Measurements from ENCODE around the gene LSM14A. TPM values are rescaled to one million over a fixed set of nuclear protein-coding genes. Genes with fewer than 3 reads are reported as not detected.

Gene LSM14A
- total RNA-seq, 2 experiments from 2014 or later, result 182 to 189 TPM

DNA sequence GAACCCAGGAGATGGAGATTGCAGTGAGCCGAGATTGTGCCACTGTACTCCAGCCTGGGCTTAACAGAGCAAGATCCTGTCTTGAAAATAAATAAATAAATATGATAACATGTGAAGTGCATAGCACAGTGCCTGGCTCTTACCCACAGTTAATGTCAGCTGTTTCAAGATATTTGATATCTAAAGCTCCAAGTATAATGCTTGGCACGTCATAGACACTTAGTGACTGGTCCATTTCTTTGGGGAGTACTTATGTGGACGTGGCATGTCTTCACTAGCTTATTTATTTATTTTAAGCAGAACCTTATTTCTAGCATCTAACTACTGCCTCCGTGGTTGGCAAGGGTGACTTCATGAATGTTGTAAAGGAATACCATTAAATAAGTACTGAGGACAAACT, 100.8 kb downstream of the LSM14A start:
- H3K27ac ChIP-seq (ENCODE audit: low read depth, low read length, poor library complexity, severe bottlenecking), result peak overlapping the region; percentile 46
- intact Hi-C loops (cut with micrococcal nuclease; ENCODE audit: unreplicated experiment), result no loop called here
- H2AFZ ChIP-seq (ENCODE audit: low read length), result no peak overlapping the region
- no TSS peak for BruUV-seq (replicated peaks)
- ChIA-PET CTCF (ENCODE audit: unreplicated experiment) (interaction anchor here (0.6 kb wide), 1 partner anchor 740 kb away, joined by 5 read pairs; no protein-coding TSS in a partner anchor), POLR2A (interaction anchor here (0.6 to 1.4 kb wide), 7 partner anchors 10 to 86 kb away, joined by 3 to 5 read pairs (median 3); no protein-coding TSS in a partner anchor)
- peaks cover 9% of the 10 kb centered on the region for H3K9me3 ChIP-seq (ENCODE audit: low read length)
- TF ChIP-seq CTCF (conservative IDR thresholded peaks at IDR 0.05; ENCODE audit: low read length) (no peak), EZH2phosphoT487 (IDR thresholded peaks at IDR 0.05; ENCODE audit: borderline replicate concordance, low read depth, low read length) (no peak)
- peaks cover 55% of the 10 kb centered on the region for H3K79me2 ChIP-seq (ENCODE audit: insufficient read depth, low read depth, low read length)
- DNase-seq (ENCODE audit: low spot score), result no peak
- H3K36me3 ChIP-seq (ENCODE audit: insufficient read depth, low read length), result peaks cover 8% of the 10 kb centered on the region; the same call in 1 of the 2 replicates
- peaks cover 90% of the 10 kb centered on the region for H3K4me1 ChIP-seq (ENCODE audit: insufficient read depth, low read length, poor library complexity, severe bottlenecking)
- peak overlapping the region; percentile 12 for H3K4me3 ChIP-seq (ENCODE audit: low read depth, low read length, poor library complexity, severe bottlenecking)
- no peaks in the 10 kb centered on the region for H3K9me2 ChIP-seq (ENCODE audit: insufficient read depth, low read length)
- H3K4me2 ChIP-seq (ENCODE audit: low read length), result peak overlapping the region; percentile 38
- H4K20me1 ChIP-seq (ENCODE audit: insufficient read depth, low read length), result no peaks in the 10 kb centered on the region

DNA sequence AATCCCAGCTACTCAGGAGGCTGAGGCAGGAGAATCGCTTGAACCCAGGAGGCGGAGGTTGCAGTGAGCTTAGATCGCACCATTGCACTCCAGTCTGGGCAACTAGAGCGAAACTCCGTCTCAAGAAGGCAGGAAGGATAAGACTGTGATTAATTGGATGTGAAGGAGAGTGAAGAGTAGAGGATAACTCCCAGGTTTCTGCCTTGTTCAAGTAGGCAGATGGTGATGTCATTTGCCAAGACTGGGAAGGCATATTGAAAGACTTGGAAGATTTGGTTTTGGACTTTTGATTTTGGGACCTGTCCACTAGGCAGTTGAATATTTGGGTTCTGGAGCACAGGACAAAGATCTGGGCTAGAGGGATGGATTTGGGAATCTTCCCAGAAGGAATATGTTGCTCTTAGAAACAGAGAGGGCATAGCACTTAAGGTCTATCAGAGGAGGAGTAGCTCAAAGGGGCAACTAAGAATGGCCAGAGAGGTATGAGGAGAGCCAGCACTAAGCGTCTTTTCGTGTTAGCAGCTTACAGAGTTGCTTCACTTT, 102.1 kb downstream of the LSM14A start:
- H3K4me1 ChIP-seq (ENCODE audit: insufficient read depth, low read length, poor library complexity, severe bottlenecking), result peaks cover 79% of the 10 kb centered on the region
- no peak for TF ChIP-seq EZH2phosphoT487 (IDR thresholded peaks at IDR 0.05; ENCODE audit: borderline replicate concordance, low read depth, low read length)
- no peak for TF ChIP-seq CTCF (conservative IDR thresholded peaks at IDR 0.05; ENCODE audit: low read length)
- no peak for DNase-seq (ENCODE audit: low spot score)
- H3K27ac ChIP-seq (ENCODE audit: low read depth, low read length, poor library complexity, severe bottlenecking), result no peak overlapping the region
- H2AFZ ChIP-seq (ENCODE audit: low read length), result no peak overlapping the region
- peaks cover 8% of the 10 kb centered on the region; the same call in 1 of the 2 replicates for H3K36me3 ChIP-seq (ENCODE audit: insufficient read depth, low read length)
- intact Hi-C loops (cut with micrococcal nuclease; ENCODE audit: unreplicated experiment), result no loop called here
- peaks cover 43% of the 10 kb centered on the region for H3K79me2 ChIP-seq (ENCODE audit: insufficient read depth, low read depth, low read length)
- H3K9me2 ChIP-seq (ENCODE audit: insufficient read depth, low read length), result no peaks in the 10 kb centered on the region
- ChIA-PET POLR2A (interaction anchor here (0.9 to 1.0 kb wide), 2 partner anchors 46 to 69 kb away, joined by 3 read pairs; no protein-coding TSS in a partner anchor), CTCF (ENCODE audit: unreplicated experiment) (interaction anchor here (0.6 kb wide), 1 partner anchor 17 kb away, joined by 3 read pairs; no protein-coding TSS in a partner anchor)
- no peaks in the 10 kb centered on the region for H4K20me1 ChIP-seq (ENCODE audit: insufficient read depth, low read length)
- H3K9me3 ChIP-seq (ENCODE audit: low read length), result peaks cover 9% of the 10 kb centered on the region
- no TSS peak for BruUV-seq (replicated peaks)
- H3K4me3 ChIP-seq (ENCODE audit: low read depth, low read length, poor library complexity, severe bottlenecking), result no peak overlapping the region
- no peak overlapping the region for H3K4me2 ChIP-seq (ENCODE audit: low read length)

Measured in OCI-LY7 (cell line).